Lower leg skin (tissue), 3 donors: Measurements from ENCODE around the gene BUB1.
"Not testable (repeated sequence)": the region's sequence is repeated elsewhere in the genome, so short reads cannot be mapped to it uniquely, and the experiment has no call there.

ENCODE experiments used
- CTCF ChIP-seq, 3 donors: fragments of 450-650 bp; IDR thresholded peaks; one replicate each; pipeline ENCODE4 v1.5.1; 2016; ENCODE audit warnings: antibody characterized with exemption in 3 of 3, mild to moderate bottlenecking in 3 of 3, moderate library complexity in 2 of 3
- POLR2A ChIP-seq, 2 donors: fragments of 450-650 bp; IDR thresholded peaks; one replicate each; pipeline ENCODE4 v1.6.1; 2016 to 2017; ENCODE audit warnings: antibody characterized with exemption in 2 of 2, mild to moderate bottlenecking in 1 of 2, moderate library complexity in 1 of 2

GRCh38 chr2:110695146-110695898 lies 17.5 kb upstream of the BUB1 start:
- not testable (repeated sequence) for TF ChIP-seq CTCF, POLR2A (IDR thresholded peaks at IDR 0.05)
